ENCODE measurements around the gene MBOAT2.

DNA sequence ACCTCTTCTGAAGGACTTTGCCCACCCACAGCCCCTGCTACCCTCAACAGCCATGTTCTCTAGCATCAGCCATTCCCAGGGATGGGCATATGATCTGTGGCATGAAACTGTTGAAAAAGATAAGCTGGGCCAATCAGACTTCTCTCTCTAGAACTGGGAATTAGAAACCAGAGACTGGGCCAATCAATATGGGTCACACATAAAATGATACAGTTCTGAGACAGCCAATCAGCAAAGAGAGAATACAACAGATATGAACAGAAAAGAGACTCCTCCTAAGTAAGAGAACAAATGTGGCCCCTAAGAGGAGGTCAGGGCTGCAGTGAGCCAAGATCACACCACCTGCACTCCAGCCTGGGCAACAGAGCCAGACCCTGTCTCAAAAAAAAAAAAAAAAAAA lies 168.2 kb downstream of the MBOAT2 start:
- TF ChIP-seq, protein P1, sequence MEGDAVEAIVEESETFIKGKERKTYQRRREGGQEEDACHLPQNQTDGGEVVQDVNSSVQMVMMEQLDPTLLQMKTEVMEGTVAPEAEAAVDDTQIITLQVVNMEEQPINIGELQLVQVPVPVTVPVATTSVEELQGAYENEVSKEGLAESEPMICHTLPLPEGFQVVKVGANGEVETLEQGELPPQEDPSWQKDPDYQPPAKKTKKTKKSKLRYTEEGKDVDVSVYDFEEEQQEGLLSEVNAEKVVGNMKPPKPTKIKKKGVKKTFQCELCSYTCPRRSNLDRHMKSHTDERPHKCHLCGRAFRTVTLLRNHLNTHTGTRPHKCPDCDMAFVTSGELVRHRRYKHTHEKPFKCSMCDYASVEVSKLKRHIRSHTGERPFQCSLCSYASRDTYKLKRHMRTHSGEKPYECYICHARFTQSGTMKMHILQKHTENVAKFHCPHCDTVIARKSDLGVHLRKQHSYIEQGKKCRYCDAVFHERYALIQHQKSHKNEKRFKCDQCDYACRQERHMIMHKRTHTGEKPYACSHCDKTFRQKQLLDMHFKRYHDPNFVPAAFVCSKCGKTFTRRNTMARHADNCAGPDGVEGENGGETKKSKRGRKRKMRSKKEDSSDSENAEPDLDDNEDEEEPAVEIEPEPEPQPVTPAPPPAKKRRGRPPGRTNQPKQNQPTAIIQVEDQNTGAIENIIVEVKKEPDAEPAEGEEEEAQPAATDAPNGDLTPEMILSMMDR (IDR thresholded peaks at IDR 0.05) = no peak
- TF ChIP-seq POLR2AphosphoS5 (IDR thresholded peaks at IDR 0.05; ENCODE audit: low read depth, low read length) (no peak), SIN3A (IDR thresholded peaks at IDR 0.05; ENCODE audit: borderline replicate concordance, insufficient read depth, low read depth, low read length) (no peak)

Measured in Panc1 (cell line).